HEK293T (cell line): ENCODE results near the gene ODAD4.

Source experiments
- ARNT ChIP-seq: fragments of 450-650 bp; IDR thresholded peaks from 2 replicates; pipeline ENCODE4 v1.6.1; 2017; ENCODE audit warnings: mild to moderate bottlenecking
- BHLHE40 ChIP-seq: fragments of 450-650 bp; IDR thresholded peaks from 2 replicates; pipeline ENCODE4 v1.6.1; 2016; ENCODE audit warnings: mild to moderate bottlenecking, moderate library complexity, borderline replicate concordance
- CTBP1 ChIP-seq: fragments of 450-650 bp; IDR thresholded peaks from 2 replicates; pipeline ENCODE4 v1.6.1; 2016; ENCODE audit warnings: borderline replicate concordance
- FOXA1 ChIP-seq: fragments of 450-650 bp; IDR thresholded peaks from 2 replicates; pipeline ENCODE4 v1.6.1; 2016; ENCODE audit warnings: mild to moderate bottlenecking
- FOXM1 ChIP-seq: fragments of 450-650 bp; IDR thresholded peaks from 2 replicates; pipeline ENCODE4 v1.6.1; 2017; ENCODE audit warnings: mild to moderate bottlenecking, borderline replicate concordance
- HDGF ChIP-seq: fragments of 450-650 bp; IDR thresholded peaks from 2 replicates; pipeline ENCODE4 v1.6.1; 2017; ENCODE audit warnings: antibody characterized with exemption, borderline replicate concordance
- L3MBTL2 ChIP-seq: fragments of 450-650 bp; conservative IDR thresholded peaks from 2 replicates; pipeline ENCODE4 v1.6.1; 2016; ENCODE audit warnings: mild to moderate bottlenecking
- NFRKB ChIP-seq: fragments of 450-650 bp; IDR thresholded peaks from 2 replicates; pipeline ENCODE4 v1.6.1; 2016; ENCODE audit warnings: mild to moderate bottlenecking, moderate library complexity
- PKNOX1 ChIP-seq: fragments of 450-650 bp; IDR thresholded peaks from 2 replicates; pipeline ENCODE4 v1.6.1; 2016
- SP1 ChIP-seq: fragments of 450-650 bp; IDR thresholded peaks from 2 replicates; pipeline ENCODE4 v1.6.1; 2017
- SUZ12 ChIP-seq: fragments of 450-650 bp; IDR thresholded peaks from 2 replicates; pipeline ENCODE4 v1.6.1; 2016; ENCODE audit warnings: mild to moderate bottlenecking
- TARDBP ChIP-seq: fragments of 450-650 bp; IDR thresholded peaks from 2 replicates; pipeline ENCODE4 v1.6.1; 2016
- ZNF384 ChIP-seq: fragments of 450-650 bp; IDR thresholded peaks from 2 replicates; pipeline ENCODE4 v1.6.1; 2016

GRCh38 chr17:41976142-41976768, 45.8 kb downstream of the ODAD4 start:
- TF ChIP-seq FOXA1 (no peak), BHLHE40 (no peak), ARNT (no peak), L3MBTL2 (no peak), FOXM1 (no peak), NFRKB (no peak), SP1 (no peak), TARDBP (no peak), SUZ12 (no peak), ZNF384 (no peak), PKNOX1 (no peak), CTBP1 (no peak), HDGF (no peak)
